HFFc6 (cell line): Measurements from ENCODE around the gene CNN3. TPM values are rescaled to one million over a fixed set of nuclear protein-coding genes. Genes with fewer than 3 reads are reported as not detected.

ENCODE experiments used
- DNase-seq: peaks from one replicate; pipeline ENCODE4 v3.0.0-alpha.2; 2018
- H3K27ac Mint-ChIP-seq: 2 replicates; pipeline ENCODE4 v1.8.0; 2020; ENCODE audit warnings: mild to moderate bottlenecking, mixed read lengths
- H3K27me3 Mint-ChIP-seq: 2 replicates; pipeline ENCODE4 v1.8.0; 2021; ENCODE audit warnings: mild to moderate bottlenecking, moderate library complexity, mixed read lengths; ENCODE audit not compliant: insufficient read depth
- H3K36me3 Mint-ChIP-seq: 2 replicates; pipeline ENCODE4 v1.8.0; 2021; ENCODE audit warnings: low read depth, mixed read lengths
- H3K4me1 Mint-ChIP-seq: 2 replicates; pipeline ENCODE4 v1.8.0; 2020; ENCODE audit warnings: low read depth, mixed read lengths
- H3K4me3 Mint-ChIP-seq: 2 replicates; pipeline ENCODE4 v1.8.0; 2020; ENCODE audit warnings: mild to moderate bottlenecking, moderate library complexity, mixed read lengths
- H3K9me3 Mint-ChIP-seq: 2 replicates; pipeline ENCODE4 v1.8.0; 2020; ENCODE audit warnings: mild to moderate bottlenecking, mixed read lengths
- total RNA-seq, 6 experiments: library from RNA; stranded (reverse); fragmentation: NEBNext Ultra II Directional; extraction: Animal tissue kit (Norgen Biotek cat#: 25700); gene quantifications; 2 replicates in 1 of 6; 3 replicates in 5 of 6; pipeline ENCODE4 v1.2.3, GENCODE V29; 2021
- TF ChIP-seq, protein P1 (sequence below): fragments of 200-600 bp; sonication (generic); IDR thresholded peaks from 2 replicates; pipeline ENCODE4 v1.5.0; 2021; ENCODE audit warnings: antibody characterized with exemption, mild to moderate bottlenecking

CNN3 gene
- total RNA-seq, 6 experiments from 2014 or later, result 210 to 253 (median 232) TPM

DNA sequence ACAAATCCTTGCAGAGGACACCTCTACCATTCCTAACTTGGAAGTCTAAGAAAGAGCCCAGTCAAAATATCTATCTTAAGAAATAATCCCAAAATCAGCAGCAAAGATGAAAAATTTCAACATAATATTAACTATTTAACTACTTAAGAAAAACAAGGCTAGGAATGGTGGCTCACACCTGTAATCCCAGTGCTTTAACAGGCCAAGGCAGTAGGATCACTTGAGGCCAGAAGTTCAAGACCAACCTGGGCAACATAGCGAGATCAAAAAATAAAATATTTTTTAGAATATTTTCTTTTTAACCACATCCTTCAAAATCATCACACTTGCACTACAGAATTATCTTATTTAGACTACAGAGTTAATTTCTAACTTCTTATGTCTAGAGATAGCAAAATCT lies 4.9 kb downstream of the CNN3 start:
- TF ChIP-seq, protein P1, sequence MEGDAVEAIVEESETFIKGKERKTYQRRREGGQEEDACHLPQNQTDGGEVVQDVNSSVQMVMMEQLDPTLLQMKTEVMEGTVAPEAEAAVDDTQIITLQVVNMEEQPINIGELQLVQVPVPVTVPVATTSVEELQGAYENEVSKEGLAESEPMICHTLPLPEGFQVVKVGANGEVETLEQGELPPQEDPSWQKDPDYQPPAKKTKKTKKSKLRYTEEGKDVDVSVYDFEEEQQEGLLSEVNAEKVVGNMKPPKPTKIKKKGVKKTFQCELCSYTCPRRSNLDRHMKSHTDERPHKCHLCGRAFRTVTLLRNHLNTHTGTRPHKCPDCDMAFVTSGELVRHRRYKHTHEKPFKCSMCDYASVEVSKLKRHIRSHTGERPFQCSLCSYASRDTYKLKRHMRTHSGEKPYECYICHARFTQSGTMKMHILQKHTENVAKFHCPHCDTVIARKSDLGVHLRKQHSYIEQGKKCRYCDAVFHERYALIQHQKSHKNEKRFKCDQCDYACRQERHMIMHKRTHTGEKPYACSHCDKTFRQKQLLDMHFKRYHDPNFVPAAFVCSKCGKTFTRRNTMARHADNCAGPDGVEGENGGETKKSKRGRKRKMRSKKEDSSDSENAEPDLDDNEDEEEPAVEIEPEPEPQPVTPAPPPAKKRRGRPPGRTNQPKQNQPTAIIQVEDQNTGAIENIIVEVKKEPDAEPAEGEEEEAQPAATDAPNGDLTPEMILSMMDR, result no peak
- peaks cover 56% of the 10 kb centered on the region for H3K36me3 Mint-ChIP-seq
- H3K9me3 Mint-ChIP-seq, result no peaks in the 10 kb centered on the region
- peak overlapping the region; percentile 21; the same call in 1 of the 2 replicates for H3K27ac Mint-ChIP-seq
- peaks cover 1% of the 10 kb centered on the region; the same call in 1 of the 2 replicates for H3K27me3 Mint-ChIP-seq
- H3K4me3 Mint-ChIP-seq, result no peak overlapping the region
- DNase-seq, result no peak
- peaks cover 77% of the 10 kb centered on the region for H3K4me1 Mint-ChIP-seq

DNA sequence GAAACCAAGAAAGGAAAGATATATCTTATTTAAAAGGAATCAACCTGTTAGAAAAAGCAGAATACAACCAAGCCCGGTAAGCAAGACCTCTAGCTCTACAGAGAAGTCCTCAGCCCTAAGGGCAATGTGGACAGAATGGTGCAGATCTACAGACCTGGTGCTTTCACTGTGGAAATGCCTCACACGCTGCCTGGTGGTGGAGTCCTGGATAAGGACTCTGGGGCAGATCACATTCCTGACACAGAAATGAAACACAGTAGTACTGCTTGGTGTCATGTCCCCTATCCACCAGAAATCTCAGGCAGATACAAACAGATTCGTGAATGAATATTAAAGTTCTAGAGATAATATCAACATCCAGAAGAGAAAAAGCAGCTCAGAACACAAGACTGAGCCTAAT lies 6.8 kb downstream of the CNN3 start:
- peak overlapping the region; percentile 22; the same call in 1 of the 2 replicates for H3K4me3 Mint-ChIP-seq
- no peaks in the 10 kb centered on the region for H3K9me3 Mint-ChIP-seq
- DNase-seq, result no peak

DNA sequence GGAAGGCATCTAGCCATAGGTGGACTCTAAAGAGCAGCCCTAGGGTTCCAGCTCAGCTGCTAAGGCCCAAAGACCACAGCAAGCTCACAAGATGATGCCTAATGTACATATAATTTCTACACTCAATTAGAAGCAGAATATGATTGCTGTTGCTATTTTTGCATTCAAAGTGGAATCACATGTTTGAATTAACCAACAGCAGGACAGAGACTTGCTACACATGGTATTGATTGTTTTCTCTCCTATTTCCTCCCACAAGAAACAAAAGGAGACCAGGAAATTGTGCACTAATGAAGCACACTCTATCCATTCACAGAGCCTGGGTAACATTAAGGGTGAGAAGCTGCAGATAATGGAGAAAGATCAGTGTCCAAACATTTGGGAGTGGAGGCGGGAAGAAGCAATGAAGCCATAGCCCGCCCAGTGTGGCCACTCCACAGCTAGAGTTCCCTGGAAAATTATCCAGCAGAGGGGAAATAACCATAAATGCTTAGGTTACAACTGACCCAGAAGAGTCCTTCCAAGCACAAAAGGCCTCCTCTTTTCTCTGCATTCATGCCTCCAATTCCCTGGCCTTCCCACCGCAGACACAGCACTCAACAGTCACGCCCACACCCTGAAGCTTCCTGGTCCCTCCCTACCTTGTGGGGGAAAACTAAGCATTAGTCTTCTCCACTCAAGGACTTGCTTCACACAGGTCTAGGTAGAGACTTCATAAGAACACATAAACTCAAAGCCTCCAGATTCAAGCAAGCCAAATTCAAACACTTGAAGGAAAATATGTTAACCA lies 7.5 kb downstream of the CNN3 start:
- peak overlapping the region; percentile 55 for H3K27ac Mint-ChIP-seq
- peaks cover 52% of the 10 kb centered on the region for H3K36me3 Mint-ChIP-seq
- DNase-seq, result no peak
- TF ChIP-seq, protein P1, result no peak
- peaks cover 1% of the 10 kb centered on the region; the same call in 1 of the 2 replicates for H3K27me3 Mint-ChIP-seq
- H3K4me1 Mint-ChIP-seq, result peaks cover 76% of the 10 kb centered on the region
- no peak overlapping the region for H3K4me3 Mint-ChIP-seq
- H3K9me3 Mint-ChIP-seq, result no peaks in the 10 kb centered on the region

More for the DNA sequence above, 6.8 kb downstream of the CNN3 start:
- Mint-ChIP-seq H3K27ac (peak overlapping the region; percentile 55), H3K27me3 (peaks cover 1% of the 10 kb centered on the region; the same call in 1 of the 2 replicates), H3K4me1 (peaks cover 80% of the 10 kb centered on the region), H3K36me3 (peaks cover 52% of the 10 kb centered on the region)
- TF ChIP-seq, protein P1, result no peak

DNA sequence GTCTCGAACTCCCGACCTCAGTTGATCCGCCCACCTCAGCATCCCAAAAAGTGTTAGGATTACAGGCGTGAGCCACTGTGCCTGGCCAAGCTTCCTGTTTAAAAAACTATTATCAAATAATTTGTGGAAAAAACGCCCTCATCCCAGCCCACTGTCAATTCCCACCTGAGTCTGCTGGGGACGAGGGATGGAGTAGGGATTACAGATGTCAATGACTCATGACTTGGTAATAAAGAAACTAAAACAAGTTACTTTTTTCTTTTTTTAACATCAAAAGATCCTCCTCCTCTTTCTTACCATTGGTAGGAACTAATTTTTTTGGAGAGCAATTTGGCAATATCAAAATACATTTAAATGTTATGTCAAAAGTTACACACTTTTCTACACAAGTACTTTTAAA lies 9.7 kb downstream of the CNN3 start:
- peaks cover 73% of the 10 kb centered on the region for H3K4me1 Mint-ChIP-seq

DNA sequence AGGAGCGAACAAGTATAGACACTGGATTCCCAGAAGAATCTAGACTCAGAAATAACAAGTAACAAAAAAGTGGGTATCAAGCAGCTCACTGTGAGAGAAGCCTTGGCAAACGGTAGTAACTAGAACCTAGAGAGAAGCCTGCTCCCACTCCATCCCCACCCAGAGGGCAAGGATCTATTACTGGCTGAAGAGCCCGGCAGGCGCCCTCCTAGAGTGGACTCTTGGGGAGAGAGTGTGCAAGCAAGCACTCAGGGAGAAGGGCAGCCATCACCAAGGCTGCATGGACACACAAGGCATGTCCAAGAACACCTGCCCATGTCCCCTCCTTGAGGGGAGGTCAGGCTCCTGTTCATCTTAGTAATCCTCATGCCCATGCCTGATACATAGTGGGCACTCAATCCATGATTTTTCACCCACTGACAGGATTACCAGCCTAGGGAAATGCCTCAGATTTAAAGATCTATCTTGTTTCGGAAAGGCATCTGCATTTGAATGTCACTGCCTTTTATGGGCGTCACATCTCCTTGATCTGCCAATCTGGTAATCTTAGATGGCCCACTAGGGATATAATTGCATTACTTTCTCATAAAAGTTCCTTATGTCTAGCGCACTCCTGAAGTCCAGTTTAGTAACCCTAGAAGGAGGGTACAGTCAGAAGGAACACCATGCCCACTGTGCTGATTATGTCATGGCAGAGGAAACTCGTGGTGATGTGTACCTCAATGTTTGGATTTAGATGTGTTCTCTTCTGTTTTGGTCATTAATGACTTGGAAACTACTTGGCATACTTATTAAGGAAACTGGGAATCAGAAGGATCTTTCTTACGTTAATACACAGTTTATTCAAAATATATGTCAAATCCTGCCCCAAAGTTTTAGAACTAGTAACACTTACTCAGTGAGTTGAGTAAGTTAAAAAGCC lies 14.4 kb downstream of the CNN3 start:
- H3K27me3 Mint-ChIP-seq, result no peaks in the 10 kb centered on the region; the same call in 1 of the 2 replicates
- no peak overlapping the region for H3K4me3 Mint-ChIP-seq
- no peaks in the 10 kb centered on the region for H3K9me3 Mint-ChIP-seq
- TF ChIP-seq, protein P1, result no peak
- H3K4me1 Mint-ChIP-seq, result peaks cover 61% of the 10 kb centered on the region
- no peak for DNase-seq
- H3K27ac Mint-ChIP-seq, result peak overlapping the region; percentile 8; the same call in 1 of the 2 replicates
- H3K36me3 Mint-ChIP-seq, result peaks cover 58% of the 10 kb centered on the region

More for the DNA sequence above, 9.7 kb downstream of the CNN3 start:
- Mint-ChIP-seq H3K27ac (no peak overlapping the region), H3K9me3 (no peaks in the 10 kb centered on the region), H3K27me3 (peaks cover 1% of the 10 kb centered on the region; the same call in 1 of the 2 replicates), H3K36me3 (peaks cover 48% of the 10 kb centered on the region), H3K4me3 (no peak overlapping the region)
- no peak for DNase-seq
- TF ChIP-seq, protein P1, result no peak
